ENCODE results near the gene SRGAP3.

DNA sequence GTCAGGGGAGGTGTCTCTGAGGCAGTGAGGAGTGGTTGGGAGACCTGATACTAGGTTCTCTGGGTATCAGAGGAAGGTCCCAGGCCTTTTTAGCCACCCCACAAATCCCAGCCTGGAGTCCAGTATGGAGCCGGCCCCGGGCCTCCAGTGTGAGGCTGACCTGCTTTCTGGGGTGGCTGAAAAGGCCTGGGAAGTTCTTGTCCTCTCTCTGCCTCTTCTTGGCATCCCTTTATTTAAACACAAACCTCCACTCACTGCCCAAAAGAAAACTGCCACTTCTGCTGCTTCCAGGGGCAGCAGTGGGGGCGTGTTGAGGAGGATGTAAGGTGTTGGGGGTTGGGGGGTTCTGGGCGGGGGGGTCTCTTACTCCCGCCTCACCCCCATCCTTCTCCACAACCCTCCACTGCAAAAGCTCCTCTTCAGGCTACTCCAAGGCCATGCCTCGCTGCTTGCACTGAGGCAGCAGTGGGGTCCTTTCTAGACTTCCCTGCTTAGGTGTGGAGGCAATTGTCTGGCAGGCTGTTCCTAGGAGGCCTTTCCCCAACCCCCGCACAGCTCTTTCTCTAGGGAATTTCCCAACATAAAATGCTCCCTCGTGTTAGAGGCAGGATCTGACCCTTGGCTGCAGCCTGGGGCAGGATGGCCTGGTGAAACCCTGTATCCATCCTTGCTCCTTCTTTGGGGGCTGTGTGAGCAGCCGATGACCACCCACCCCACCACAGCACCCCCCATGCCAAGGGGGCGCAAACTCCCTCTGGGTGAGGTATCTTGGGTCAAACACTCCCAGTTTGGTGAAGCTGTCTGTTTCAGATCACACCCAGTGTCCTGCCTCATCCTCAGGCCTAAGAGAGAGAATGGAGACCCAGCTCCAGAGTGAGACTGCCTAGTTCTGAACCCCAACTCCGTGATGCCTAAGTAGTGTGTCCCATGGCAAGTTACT, 274.1 kb downstream of the SRGAP3 start:
- no peak for TF ChIP-seq CTCF (IDR thresholded peaks at IDR 0.05)
- TF ChIP-seq POLR2A (IDR thresholded peaks at IDR 0.05): no peak

Data from testis (tissue), 2 donors.